22Rv1 (cell line): ENCODE measurements around the gene RAB27B.

ENCODE experiments used
- H3K27ac ChIP-seq: fragments of 450-650 bp; 2 replicates; pipeline ENCODE4 v1.5.1; 2017
- CTCF ChIP-seq: fragments of 450-650 bp; IDR thresholded peaks from 2 replicates; pipeline ENCODE4 v1.5.1; 2017; ENCODE audit warnings: mild to moderate bottlenecking
- ZFX ChIP-seq: fragments of 450-650 bp; IDR thresholded peaks from 2 replicates; pipeline ENCODE4 v1.6.1; 2017; ENCODE audit warnings: antibody characterized with exemption, borderline replicate concordance

RAB27B gene

GRCh38 chr18:54867131-54867530, 38.9 kb downstream of the RAB27B start:
- TF ChIP-seq ZFX (no peak), CTCF (no peak)

GRCh38 chr18:54871231-54871630, 43.0 kb downstream of the RAB27B start:
- H3K27ac ChIP-seq, result no peak overlapping the region
- TF ChIP-seq ZFX (no peak), CTCF (no peak)

More at GRCh38 chr18:54867131-54867530, 38.9 kb downstream of the RAB27B start:
- H3K27ac ChIP-seq, result no peak overlapping the region

GRCh38 chr18:54872681-54873080, 44.4 kb downstream of the RAB27B start:
- no peak for TF ChIP-seq ZFX
- TF ChIP-seq CTCF, result no peak
- H3K27ac ChIP-seq, result no peak overlapping the region

GRCh38 chr18:54873884-54874255, 45.6 kb downstream of the RAB27B start:
- no peak for TF ChIP-seq ZFX
- TF ChIP-seq CTCF, result no peak
- peak overlapping the region; percentile 20; the same call in 1 of the 2 replicates for H3K27ac ChIP-seq

- TF ChIP-seq ZFX (no peak), CTCF (no peak)
- H3K27ac ChIP-seq, result no peak overlapping the region
These were observed 46.8 kb downstream of the RAB27B start for GRCh38 chr18:54875063-54875462.

GRCh38 chr18:54877076-54877475, 48.8 kb downstream of the RAB27B start:
- TF ChIP-seq CTCF, result no peak
- TF ChIP-seq ZFX, result no peak
- no peak overlapping the region for H3K27ac ChIP-seq

- TF ChIP-seq CTCF (no peak), ZFX (no peak)
- H3K27ac ChIP-seq, result no peak overlapping the region
These were observed 49.9 kb downstream of the RAB27B start for GRCh38 chr18:54878159-54878622.
